GM18861 (cell line): ENCODE measurements around the gene WDR45B.

ENCODE experiments used
- ATAC-seq: cut with Tn5 transposase; IDR thresholded peaks from one replicate; pipeline ENCODE4 v1.9.1; 2021; ENCODE audit not compliant: unreplicated experiment

Gene WDR45B

DNA sequence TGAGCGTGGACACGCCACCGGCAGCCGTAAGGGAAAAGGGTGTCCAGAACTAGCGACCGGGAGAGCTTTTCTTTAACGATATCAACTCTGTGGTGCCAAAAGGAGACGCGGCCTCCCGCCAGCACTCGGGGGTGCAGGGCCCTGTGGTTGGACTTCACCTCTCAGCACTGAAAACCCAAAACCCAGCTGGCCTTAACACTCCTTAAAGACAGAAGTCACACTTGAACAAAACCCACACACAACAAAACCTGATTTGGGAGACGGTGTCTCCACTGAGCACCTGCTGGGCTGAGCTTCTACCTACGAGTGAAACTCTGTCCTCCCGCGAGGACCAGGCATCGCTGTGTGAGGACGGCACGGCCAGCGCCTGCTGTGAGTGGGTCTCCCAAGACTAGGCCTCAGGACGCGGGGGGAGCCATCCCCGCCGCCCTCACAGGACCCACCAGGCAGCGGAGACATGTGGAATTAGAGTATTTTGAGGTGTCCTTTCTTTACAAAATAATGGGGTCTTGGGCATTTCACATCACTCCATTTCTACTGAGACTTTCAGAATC is 46.7 kb downstream of the WDR45B start:
- ATAC-seq = no peak

DNA sequence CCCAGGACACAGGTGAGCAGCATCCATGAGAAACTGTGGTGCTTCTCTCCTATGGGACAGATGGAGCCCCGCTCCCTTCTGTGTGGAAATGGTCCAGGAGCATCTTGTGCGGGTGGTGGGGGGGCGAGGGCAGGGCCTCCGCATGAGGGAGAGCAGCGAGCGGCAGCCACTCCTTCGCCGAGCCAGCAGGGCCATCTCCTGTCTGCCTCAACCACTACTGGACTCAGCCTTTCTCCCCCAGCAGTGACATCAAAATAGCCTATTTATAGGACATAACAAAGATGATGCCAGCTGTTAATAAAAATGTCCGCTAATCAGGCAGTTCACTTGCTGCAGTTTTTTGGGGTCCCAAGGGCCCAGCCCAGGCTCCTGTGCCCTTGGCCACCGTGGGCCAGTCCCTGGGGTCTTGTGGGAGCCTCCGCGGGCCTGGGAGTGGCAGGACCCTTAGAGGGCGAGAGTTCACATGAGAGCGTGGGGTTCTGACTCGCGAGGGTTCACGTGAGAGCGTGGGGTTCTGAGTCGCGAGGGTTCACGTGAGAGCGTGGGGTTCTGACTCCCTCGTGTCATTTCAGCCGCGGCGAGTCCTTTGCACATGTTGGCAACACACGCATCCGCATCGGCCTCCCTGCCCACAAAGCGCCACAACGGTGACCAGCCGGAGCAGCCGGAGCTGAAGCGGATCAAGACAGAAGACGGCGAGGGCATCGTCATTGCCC is 47.4 kb downstream of the WDR45B start:
- no peak for ATAC-seq

DNA sequence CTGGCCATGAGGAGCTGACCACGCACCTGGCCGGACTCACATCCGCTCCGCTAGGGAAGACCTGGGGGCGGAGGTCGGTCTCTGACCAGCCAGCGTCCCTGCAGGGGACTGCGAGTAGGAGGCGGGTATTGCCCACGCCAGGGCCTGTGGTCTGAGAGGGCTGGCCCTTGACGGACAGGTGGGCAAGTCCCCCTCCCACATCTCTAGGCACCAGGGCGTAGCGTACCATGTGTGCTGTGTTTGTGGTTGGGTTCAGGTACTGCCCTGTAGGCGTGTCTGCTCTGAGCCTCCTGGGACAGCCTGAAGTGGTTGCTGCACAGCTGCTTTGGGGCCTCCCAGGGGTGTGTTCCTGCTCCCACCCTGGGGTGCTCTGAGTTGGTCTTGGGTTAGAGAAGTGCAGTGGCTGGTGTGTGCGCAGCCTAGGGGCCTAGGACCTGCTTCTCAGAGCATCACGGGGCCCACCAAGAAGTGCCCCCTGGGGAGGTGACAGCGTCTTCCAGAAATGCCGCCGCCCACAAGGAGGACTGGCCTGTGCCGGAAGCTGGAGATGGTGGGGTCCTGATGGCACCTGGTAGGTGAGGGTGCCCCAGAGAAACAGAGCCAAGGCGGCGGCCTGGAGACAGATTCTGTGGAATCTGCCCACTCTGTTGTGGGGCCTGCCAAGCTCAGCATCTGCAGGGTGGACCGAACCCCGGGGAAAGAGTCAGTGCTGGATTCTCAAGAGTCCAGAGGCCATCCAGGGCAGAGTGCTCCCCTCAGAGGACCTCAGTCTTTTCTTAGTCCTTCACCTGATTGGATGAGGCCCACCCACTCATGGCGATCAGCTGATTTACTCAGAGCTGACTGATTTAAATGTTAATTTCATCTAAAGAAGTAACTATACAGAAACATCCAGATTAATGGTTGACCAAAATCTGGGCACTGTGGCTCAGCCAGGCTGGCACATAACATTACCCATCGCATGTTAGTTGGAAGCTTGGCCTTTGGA is 48.3 kb downstream of the WDR45B start:
- ATAC-seq = no peak

DNA sequence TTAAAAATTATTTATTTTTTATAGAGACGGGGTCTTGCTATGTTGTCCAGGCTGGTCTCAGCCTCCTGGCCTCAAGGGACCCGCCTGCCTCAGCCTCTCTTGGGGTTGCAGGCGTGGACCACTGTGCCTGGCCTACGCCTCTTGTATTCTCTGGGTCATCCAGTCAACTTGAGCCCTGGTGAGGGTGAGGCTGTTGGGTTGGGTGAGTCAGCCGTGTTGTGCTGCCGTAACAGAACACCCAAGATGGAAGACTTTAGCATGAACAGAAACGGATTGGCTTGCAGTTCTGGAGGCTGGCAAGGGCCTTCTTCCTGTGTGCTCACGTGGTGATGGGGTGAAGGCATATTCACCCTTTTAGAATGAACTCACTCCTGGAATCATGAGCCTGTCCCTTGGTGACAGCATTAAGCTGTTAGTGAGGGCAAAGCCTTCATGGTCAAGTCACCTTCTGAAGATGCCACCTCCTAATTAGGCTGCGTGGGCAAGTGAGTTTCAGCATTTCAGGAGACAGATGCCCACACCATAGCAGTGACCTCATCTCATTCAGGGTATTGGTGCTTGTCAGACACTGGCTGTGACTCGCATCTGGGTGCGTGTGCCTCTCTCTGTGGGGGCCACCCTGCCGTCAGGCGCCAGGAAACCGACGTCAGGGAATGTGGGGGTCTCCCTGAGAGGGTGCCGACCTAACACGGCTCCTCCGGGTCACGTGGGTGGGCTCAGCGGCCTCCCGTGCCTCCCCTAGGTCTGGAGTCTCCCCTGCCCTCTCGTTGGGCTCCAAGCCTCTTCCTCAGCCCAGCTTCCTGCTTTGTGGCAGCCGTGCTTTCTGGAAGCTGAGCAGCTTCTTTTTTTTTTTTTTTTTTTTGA is 49.8 kb downstream of the WDR45B start:
- no peak for ATAC-seq

DNA sequence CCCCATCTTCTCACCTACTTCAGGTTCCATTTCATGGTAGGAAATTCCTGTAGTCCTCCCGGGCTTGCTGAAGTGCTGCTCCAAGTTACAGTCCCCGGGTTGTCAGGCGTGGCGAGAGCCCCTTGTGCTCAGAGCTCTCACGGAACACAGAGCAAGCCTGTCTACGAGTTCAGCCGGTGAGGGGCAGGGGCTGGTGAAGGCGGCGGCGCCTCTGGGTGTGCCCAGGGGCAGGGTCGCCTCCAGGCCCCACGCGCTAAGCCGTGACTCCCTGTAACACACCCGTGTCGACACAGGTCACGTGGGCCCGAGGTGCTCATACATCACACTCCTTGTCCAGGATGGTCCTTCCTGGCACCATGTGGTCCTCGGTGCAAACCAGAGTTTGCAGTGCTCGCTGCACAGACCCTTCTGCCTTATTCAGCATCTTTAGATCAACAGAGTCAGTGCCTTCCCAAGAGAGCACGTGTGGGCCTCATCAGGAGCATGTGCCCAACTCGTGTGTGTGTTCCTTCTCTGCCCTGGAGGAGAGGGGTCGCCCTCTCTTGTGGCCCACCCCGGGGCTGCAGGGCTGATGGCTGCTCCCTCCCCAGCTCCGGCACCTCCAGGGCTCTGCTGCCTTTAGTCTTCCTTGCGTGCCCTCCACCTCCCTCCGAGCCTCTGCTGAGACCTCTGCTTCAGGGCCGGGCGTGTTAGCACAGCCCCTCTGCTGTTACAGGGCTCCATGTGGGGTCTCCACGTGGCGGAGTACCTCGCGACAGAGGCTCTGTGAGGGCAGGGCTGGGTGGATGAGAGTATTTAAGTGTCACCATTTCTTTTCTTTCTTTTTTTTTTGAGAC is 51.2 kb downstream of the WDR45B start:
- ATAC-seq = no peak

DNA sequence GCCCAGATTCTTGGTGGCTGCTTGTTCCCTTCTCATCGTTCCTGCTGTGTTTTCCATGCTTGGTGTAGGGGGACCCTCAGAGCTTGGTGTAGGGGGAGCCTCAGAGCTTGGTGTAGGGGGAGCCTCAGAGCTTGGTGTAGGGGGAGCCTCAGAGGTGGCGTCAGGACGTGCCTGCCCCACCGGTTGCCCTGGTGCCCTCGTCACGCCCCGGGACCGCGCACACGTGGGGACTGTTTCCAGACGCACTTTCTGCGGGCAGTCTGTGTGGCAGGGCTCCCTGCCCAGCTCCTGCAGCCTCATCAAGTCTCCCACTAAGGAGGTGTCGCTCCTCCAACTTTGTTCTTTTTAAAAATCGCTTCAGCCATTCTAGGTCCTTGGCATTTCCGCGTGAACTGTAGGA is 51.9 kb downstream of the WDR45B start:
- ATAC-seq = no peak

DNA sequence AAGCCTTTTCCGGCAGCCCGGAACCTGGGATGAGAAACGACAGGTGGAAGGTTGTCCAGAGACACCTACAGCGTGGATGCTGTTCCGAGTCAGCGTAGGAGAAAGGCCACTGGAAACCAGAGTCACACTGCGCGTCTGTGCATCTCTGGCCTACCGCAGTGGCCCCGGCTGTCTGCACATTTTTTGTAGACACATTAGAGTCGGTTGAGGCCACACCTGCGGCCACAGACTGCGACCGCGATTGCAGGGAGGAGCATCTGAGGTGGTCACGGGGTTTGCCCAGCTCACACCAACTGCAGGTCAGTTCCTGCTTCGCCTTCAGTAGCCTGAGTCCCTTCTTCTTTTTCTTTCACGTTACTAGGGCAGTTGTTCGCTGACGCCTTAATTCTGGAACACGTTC is 52.4 kb downstream of the WDR45B start:
- no peak for ATAC-seq

DNA sequence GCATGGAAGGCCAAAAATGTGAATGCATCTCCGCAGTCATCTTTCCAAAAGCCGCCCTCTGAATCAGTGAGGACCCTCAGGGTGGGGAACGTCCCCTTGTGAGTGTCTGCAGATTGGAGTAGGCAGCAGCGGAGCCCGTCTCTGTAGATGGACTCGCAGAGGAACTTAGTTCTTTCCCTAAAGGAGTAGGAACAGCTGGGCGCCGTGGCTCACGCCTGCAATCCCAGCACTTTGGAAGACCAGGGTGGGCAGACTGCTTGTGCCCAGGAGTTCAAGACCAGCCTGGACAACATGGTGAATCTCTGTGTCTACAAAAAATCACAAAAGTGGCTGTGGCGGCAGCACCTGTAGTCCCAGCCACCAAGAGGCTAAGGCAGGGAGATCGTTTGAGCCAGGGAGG is 53.7 kb downstream of the WDR45B start:
- no peak for ATAC-seq

DNA sequence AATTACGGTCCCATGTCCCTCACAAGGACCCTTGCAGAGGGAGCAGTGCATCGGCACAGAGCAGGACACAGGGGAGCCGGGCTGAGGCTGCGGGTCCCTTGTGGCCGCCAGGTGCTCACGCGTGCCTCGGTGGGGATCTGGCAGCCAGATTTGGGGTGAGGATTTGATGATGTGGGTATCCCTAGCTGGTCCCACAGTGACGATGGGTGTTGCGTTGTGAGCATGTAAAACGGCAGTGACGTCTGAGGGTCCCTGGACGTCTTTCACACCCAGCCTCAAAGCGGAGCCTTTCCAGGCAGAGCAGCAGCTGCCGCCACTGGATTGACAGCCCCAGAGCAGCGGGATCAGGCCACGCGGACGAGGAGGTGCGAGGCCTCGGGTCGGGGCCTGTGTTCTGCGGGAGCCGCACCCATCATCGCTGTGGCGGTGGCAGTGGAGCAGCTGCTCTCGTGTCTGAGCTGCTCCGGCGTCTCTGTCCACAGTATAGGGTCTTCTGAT is 54.6 kb downstream of the WDR45B start:
- ATAC-seq = no peak

DNA sequence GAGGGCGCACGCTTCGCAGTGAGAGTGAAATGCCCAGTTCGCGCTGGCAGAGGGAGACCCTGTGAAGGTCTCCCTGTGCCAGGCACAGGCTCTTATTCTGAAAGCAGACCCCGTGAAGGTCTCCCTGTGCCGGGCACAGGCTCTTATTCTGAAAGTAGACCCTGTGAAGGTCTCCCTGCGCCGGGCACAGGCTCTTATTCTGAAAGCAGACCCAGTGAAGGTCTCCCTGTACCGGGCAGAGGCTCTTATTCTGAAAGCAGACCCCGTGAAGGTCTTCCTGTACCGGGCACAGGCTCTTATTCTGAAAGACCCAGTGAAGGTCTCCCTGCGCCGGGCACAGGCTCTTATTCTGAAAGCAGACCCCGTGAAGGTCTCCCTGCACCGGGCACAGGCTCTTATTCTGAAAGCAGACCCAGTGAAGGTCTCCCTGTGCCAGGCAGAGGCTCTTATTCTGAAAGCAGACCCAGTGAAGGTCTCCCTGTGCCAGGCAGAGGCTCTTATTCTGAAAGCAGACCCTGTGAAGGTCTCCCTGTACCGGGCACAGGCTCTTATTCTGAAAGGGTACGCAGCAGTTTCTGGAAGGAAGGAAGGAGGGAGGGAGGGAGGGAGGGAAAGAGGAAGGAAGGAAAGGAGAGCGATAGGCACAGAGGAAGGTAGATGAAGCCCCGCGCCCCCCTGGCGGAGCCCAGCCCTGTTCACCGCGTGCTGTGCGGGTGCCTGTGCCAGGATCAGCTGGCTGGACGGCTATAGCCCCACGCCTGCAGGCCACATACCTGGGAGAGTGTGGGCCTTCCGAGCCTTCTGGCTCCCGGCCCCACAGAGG is 55.3 kb downstream of the WDR45B start:
- ATAC-seq = no peak

DNA sequence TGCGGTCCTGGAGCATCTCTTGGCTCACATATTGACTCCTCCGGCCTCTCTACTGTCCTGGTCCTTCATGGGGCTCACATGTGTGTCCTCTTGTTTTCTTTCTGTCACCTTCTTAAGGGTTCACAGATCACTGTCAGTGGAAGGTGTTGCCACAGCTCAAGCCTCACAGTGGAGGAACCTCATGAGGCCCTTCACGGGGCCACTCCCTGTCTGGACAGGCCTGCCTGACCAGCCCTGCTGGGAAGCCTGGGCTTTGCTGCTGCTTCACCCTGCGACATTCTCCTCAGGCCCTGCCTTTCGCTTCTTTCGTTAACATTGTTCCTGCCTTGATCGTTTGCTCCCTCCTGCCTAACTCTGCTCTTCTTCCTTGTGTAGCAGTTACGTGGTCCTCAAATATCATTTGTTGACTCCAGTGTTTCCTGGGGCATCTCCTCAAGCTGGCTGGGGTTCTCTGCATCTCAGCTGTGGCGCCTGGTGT is 55.9 kb downstream of the WDR45B start:
- ATAC-seq = no peak

DNA sequence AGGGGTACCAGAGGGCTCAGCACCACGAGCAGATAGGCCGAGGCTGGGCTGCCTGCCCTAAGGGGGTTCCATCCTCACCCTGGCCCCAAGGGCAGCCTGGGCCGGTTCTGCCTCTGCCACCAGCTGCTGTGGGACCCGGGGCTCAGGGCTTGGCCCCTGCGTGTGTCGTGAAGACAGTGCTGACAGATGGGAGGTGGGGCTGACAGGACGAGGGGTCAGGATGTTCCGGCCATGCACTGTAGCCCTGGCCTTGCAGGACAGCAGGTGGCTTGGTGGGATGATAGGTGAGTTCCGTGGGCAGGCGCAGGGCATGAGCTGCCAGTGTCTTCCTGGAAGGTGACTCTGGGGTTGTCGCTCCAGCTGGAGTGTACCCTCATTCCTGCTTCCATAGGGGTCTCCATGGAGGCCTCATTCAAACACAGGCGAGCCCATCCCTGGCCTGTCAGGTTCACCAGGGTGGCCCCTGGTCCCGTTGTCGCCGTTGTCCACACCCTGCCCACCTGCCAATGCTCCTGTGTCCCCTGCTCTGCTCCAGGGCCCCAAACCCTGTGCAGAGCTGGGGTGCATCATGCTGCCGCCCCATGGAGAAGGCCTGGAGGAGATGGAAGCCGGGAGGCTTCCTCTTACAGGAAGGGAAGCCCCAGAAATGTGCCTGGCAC is 57.2 kb downstream of the WDR45B start:
- ATAC-seq = no peak

DNA sequence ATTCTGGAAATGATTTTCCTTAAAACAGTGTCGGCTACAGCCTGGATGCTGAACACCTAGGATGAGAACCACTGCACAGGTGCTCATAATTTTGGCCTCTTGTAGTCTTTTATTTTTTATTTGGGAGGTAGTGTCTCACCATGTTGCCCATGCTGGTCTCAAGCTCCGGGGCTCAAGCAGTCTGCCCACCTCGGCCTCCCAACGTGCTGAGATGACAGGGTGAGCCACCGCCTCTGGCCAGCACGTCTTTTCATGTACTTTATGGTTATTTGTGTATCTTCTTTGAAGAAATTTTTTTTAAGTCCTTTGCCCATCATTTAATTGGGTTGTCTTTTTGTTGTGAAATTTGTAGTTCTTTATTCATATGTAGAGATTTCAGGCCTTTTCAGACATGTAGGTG is 58.0 kb downstream of the WDR45B start:
- ATAC-seq = no peak

DNA sequence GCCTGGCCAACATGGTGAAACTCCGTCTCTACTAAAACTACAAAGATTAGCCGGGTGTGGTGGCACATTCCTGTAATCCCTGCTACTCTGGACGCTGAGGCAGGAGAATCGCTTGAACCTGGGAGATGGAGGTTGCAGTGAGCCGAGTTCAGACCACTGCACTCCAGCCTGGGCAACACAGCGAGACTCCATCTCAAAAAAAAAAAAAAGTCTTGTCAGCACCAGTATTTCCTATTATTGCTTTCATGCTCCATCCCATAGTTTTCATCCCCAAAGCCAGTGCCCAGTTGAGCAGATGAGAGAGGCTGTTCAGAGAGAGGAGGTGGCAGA is 58.4 kb downstream of the WDR45B start:
- no peak for ATAC-seq

DNA sequence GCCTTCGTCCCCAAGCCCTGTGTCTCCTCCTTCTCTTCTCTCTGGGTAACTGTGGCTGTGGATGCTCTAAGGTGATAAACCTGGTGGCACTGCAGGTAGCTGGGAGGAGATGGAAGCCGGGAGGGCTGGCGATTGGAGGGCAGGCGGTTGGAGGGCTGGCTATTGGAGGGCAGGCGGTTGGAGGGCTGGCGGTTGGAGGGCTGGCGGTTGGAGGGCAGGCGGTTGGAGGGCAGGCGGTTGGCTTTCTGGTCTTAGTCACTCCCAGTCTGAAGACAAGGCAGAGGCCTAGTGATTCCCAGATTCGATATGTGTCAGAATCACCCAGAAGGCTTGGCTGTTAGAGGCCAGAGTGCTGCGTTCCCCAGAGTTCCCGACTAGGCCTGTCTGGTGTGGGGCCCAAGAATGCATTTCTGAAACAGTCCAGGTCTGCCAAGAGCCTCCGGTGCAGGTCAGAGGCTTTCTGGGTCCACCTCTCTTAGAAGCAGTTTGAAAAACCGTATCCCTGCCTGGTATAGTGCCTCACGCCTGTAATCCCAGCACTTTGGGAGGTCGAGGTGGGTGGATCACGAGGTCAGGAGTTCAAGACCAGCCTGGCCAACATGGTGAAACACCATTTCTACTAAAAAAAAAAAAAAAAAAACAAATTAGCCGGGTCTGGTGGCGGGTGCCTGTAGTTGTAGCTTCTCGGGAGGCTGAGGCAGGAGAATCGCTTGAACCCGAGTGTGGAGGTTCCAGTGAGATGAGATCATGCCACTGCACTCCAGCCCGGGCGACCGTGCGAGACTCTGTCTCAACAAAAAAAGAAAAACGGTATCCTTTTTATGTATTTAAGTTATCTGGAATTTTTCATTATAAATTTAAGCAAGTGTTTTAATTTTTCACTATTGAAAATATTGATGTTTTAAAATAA is 59.7 kb downstream of the WDR45B start:
- no peak for ATAC-seq

DNA sequence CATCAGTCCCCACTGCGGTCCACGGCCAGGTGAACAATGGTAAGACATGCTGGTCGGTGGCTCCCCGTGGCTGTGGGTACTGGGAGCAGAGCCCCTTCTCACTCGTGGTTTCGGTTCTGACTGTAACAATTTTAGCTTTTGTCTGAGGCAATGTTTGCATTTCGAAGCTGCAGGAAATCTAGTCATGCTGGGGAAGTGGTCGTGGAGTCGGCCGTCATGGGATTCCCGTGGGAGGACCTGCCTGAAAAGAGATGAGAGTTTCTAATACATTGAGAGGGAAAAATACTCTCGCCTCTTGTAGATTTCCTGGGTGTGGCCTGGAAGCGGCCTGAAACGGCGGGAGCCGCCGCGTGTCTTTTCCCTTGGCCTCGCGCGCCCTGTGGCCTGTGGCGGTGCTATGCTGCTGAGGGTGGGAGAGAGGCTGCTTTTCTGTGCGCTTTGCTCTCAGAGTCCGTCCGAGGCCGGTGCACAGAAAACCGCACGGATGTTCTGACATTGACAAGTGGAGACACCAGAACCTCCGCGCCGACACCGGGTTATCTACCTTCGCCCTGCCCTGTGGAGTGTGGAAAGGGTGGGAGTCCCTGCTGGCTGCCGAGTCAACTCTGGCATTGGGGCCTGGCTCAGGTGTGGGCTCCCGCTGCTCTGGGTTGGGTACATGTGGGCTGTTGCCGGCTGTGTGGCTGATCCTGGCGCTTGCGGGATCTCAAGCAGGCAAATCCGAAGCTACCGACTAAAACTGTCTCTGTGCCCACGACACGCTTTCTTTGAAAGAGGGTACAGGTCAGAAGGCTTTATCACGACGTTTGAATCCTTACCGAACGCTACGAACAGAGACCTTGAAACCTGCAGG is 60.8 kb downstream of the WDR45B start:
- no peak for ATAC-seq
